Neural cell (in vitro differentiated cells): ENCODE data around the gene KCNAB2. TPM values are rescaled to one million over a fixed set of nuclear protein-coding genes. Genes with fewer than 3 reads are reported as not detected.

Experiments
- H2AFZ ChIP-seq: fragments of 200-600, 300-800 bp; sonication (generic), shearing (Covaris generic); 2 replicates; pipeline ENCODE4 v1.6.0; 2014; ENCODE audit warnings: low read depth, mild to moderate bottlenecking, antibody characterized with exemption, low read length, moderate library complexity
- H3F3A ChIP-seq: fragments of 200-600 bp; shearing (Covaris generic); 2 replicates; pipeline ENCODE4 v1.6.1; 2016; ENCODE audit warnings: mild to moderate bottlenecking, moderate library complexity, mixed read lengths, antibody characterized with exemption, low read length; ENCODE audit not compliant: insufficient read depth, poor library complexity, severe bottlenecking
- H3K27ac ChIP-seq: fragments of 200-600, 300-800 bp; sonication (generic), shearing (Covaris generic); 2 replicates; pipeline ENCODE4 v1.5.1; 2014; ENCODE audit warnings: mild to moderate bottlenecking, low read length, moderate library complexity
- H3K27me3 ChIP-seq: fragments of 300-800, 200-600 bp; sonication (generic), shearing (Covaris generic); 2 replicates; pipeline ENCODE4 v1.6.0; 2014; ENCODE audit warnings: mild to moderate bottlenecking, low read depth, low read length, moderate library complexity; ENCODE audit not compliant: insufficient read depth
- H3K36me3 ChIP-seq: fragments of 300-800, 200-600 bp; sonication (generic), shearing (Covaris generic); 2 replicates; pipeline ENCODE4 v1.5.1; 2014; ENCODE audit warnings: mild to moderate bottlenecking, antibody characterized with exemption, low read length, moderate library complexity; ENCODE audit not compliant: insufficient read depth
- H3K4me2 ChIP-seq: fragments of 300-800, 200-600 bp; sonication (generic), shearing (Covaris generic); 2 replicates; pipeline ENCODE4 v1.6.0; 2014; ENCODE audit warnings: mild to moderate bottlenecking, low read length
- H3K4me3 ChIP-seq: fragments of 300-800, 200-600 bp; sonication (generic), shearing (Covaris generic); 2 replicates; pipeline ENCODE4 v1.5.1; 2014; ENCODE audit warnings: mild to moderate bottlenecking, low read length, moderate library complexity
- H3K79me2 ChIP-seq: fragments of 200-600 bp; shearing (Covaris generic); replicated peaks from 2 replicates; pipeline ENCODE4 v1.6.0; 2014; ENCODE audit warnings: mild to moderate bottlenecking, low read length, moderate library complexity; ENCODE audit not compliant: insufficient read depth
- H3K9ac ChIP-seq: fragments of 300-800, 200-600 bp; sonication (generic), shearing (Covaris generic); 2 replicates; pipeline ENCODE4 v1.6.1; 2016; ENCODE audit warnings: mild to moderate bottlenecking, low read length, mixed read lengths
- H3K9me2 ChIP-seq: fragments of 200-600 bp; shearing (Covaris generic); 2 replicates; pipeline ENCODE4 v1.6.1; 2016; ENCODE audit warnings: mild to moderate bottlenecking, low read length, mixed read lengths; ENCODE audit not compliant: insufficient read depth
- H3K9me3 ChIP-seq: fragments of 200-600, 300-800 bp; sonication (generic), shearing (Covaris generic); 2 replicates; pipeline ENCODE4 v1.6.1; 2016; ENCODE audit warnings: mild to moderate bottlenecking, mixed run types, low read length, moderate library complexity, mixed read lengths
- H4K20me1 ChIP-seq: fragments of 200-600 bp; shearing (Covaris generic); 2 replicates; pipeline ENCODE4 v1.6.1; 2016; ENCODE audit warnings: mild to moderate bottlenecking, mixed run types; ENCODE audit not compliant: insufficient read depth
- EZH2 ChIP-seq: fragments of 200-600, 300-800 bp; shearing (Covaris generic), sonication (generic); IDR thresholded peaks from 2 replicates; pipeline ENCODE4 v1.6.1; 2014; ENCODE audit warnings: antibody characterized with exemption, low read length, borderline replicate concordance, mild to moderate bottlenecking; ENCODE audit not compliant: insufficient read depth, poor library complexity, severe bottlenecking
- MXI1 ChIP-seq: fragments of 450-650 bp; conservative IDR thresholded peaks from 2 replicates; pipeline ENCODE4 v1.6.1; 2014; ENCODE audit warnings: antibody characterized with exemption, mild to moderate bottlenecking; ENCODE audit not compliant: poor library complexity, severe bottlenecking
- POLR2AphosphoS5 ChIP-seq: IDR thresholded peaks from 2 replicates; pipeline ENCODE4 v1.6.1; 2012
- RAD21 ChIP-seq: fragments of 450-650 bp; conservative IDR thresholded peaks from 2 replicates; pipeline ENCODE4 v1.6.1; 2014; ENCODE audit warnings: antibody characterized with exemption, mild to moderate bottlenecking, moderate library complexity
- REST ChIP-seq: IDR thresholded peaks from 2 replicates; pipeline ENCODE4 v1.6.1; 2012; ENCODE audit warnings: borderline replicate concordance
- SMC3 ChIP-seq: fragments of 450-650 bp; conservative IDR thresholded peaks from 2 replicates; pipeline ENCODE4 v1.6.1; 2014; ENCODE audit warnings: antibody characterized with exemption, mild to moderate bottlenecking, moderate library complexity; ENCODE audit not compliant: poor library complexity
- TAF1 ChIP-seq: IDR thresholded peaks from 2 replicates; pipeline ENCODE4 v1.6.1; 2012; ENCODE audit warnings: low read depth
- polyA plus RNA-seq: library from polyadenylated mRNA; depleted of rRNA; stranded (reverse); fragments of >200 nt; gene quantifications from 2 replicates; pipeline ENCODE4 v1.2.3, GENCODE V29; 2014
- TF ChIP-seq, protein P1 (sequence below): fragments of 450-650 bp; IDR thresholded peaks from 2 replicates; pipeline ENCODE4 v1.5.1; 2014; ENCODE audit warnings: antibody characterized with exemption, mild to moderate bottlenecking, moderate library complexity; ENCODE audit not compliant: poor library complexity, severe bottlenecking

KCNAB2 gene
- polyA plus RNA-seq, 1 donor from 2014 or later: 11.7 TPM

GRCh38 chr1:6029351-6029750 is 16.3 kb upstream of the KCNAB2 start:
- H3K4me2 ChIP-seq: no peak overlapping the region
- no peaks in the 10 kb centered on the region for H4K20me1 ChIP-seq
- no peak overlapping the region for H3K9ac ChIP-seq
- no peak overlapping the region for H3K4me3 ChIP-seq
- no peaks in the 10 kb centered on the region for H3K27me3 ChIP-seq
- no peak overlapping the region for H2AFZ ChIP-seq
- H3K36me3 ChIP-seq: no peaks in the 10 kb centered on the region
- no peaks in the 10 kb centered on the region for H3K79me2 ChIP-seq
- no peaks in the 10 kb centered on the region for H3K9me3 ChIP-seq
- no peak for TF ChIP-seq REST
- TF ChIP-seq MXI1: no peak
- H3F3A ChIP-seq: no peaks in the 10 kb centered on the region
- H3K9me2 ChIP-seq: no peaks in the 10 kb centered on the region
- no peak overlapping the region for H3K27ac ChIP-seq

GRCh38 chr1:6030132-6030531 is 15.6 kb upstream of the KCNAB2 start:
- H3F3A ChIP-seq: no peaks in the 10 kb centered on the region
- H3K9me2 ChIP-seq: no peaks in the 10 kb centered on the region
- H2AFZ ChIP-seq: no peak overlapping the region
- H3K27ac ChIP-seq: no peak overlapping the region
- no peaks in the 10 kb centered on the region for H4K20me1 ChIP-seq
- H3K9me3 ChIP-seq: no peaks in the 10 kb centered on the region
- no peak overlapping the region for H3K4me3 ChIP-seq
- TF ChIP-seq RAD21: no peak
- no peak for TF ChIP-seq TAF1
- TF ChIP-seq EZH2: no peak
- no peak overlapping the region for H3K4me2 ChIP-seq
- no peaks in the 10 kb centered on the region for H3K79me2 ChIP-seq
- H3K27me3 ChIP-seq: no peaks in the 10 kb centered on the region
- no peaks in the 10 kb centered on the region for H3K36me3 ChIP-seq
- no peak overlapping the region for H3K9ac ChIP-seq

GRCh38 chr1:6030547-6031261 is 15.0 kb upstream of the KCNAB2 start:
- Histone ChIP-seq H3K4me3 (no peak overlapping the region), H3K4me2 (no peak overlapping the region), H3K27ac (no peak overlapping the region), H4K20me1 (no peaks in the 10 kb centered on the region), H3K9me2 (no peaks in the 10 kb centered on the region), H3K9ac (no peak overlapping the region), H2AFZ (no peak overlapping the region), H3K9me3 (no peaks in the 10 kb centered on the region), H3K27me3 (no peaks in the 10 kb centered on the region), H3K79me2 (no peaks in the 10 kb centered on the region), H3K36me3 (no peaks in the 10 kb centered on the region), H3F3A (no peaks in the 10 kb centered on the region)
- TF ChIP-seq MXI1 (no peak), POLR2AphosphoS5 (no peak), SMC3 (no peak), REST (no peak)
- TF ChIP-seq, protein P1, sequence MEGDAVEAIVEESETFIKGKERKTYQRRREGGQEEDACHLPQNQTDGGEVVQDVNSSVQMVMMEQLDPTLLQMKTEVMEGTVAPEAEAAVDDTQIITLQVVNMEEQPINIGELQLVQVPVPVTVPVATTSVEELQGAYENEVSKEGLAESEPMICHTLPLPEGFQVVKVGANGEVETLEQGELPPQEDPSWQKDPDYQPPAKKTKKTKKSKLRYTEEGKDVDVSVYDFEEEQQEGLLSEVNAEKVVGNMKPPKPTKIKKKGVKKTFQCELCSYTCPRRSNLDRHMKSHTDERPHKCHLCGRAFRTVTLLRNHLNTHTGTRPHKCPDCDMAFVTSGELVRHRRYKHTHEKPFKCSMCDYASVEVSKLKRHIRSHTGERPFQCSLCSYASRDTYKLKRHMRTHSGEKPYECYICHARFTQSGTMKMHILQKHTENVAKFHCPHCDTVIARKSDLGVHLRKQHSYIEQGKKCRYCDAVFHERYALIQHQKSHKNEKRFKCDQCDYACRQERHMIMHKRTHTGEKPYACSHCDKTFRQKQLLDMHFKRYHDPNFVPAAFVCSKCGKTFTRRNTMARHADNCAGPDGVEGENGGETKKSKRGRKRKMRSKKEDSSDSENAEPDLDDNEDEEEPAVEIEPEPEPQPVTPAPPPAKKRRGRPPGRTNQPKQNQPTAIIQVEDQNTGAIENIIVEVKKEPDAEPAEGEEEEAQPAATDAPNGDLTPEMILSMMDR: no peak
